ENCODE results near the gene P2RX6. TPM values are rescaled to one million over a fixed set of nuclear protein-coding genes. Genes with fewer than 3 reads are reported as not detected.
A peak's percentile ranks its signal among the peaks of the same experiment; 100 is the strongest.

P2RX6 gene
- polyA plus RNA-seq, 1 donor (not counting 4 experiments of a cell fraction or from before 2014, with no cell fraction given), result 0.87 TPM

DNA sequence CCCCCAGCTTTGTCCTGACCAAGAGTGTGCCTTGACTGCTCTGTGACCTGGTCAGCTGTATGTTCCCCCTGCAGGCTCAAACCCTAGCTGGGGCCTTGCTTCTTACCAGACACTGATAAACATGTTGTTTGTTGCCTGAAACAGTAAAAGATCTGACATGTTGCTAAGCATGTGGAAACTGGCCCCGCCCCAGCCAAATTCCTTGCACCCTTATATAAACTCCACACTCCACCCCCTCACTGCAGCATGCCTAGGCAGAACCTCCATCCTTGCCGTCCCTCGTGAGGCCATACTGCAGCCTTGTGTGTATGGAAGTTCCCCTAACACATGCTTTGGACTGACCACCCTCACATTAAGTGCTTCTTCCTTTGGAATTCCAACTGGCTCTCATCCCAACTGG lies 58.1 kb downstream of the P2RX6 start:
- no peak for DNase-seq (ENCODE audit: low read depth, low spot score)
- no peaks in the 10 kb centered on the region for H4K20me1 ChIP-seq (ENCODE audit: control insufficient read depth, extremely low read depth, insufficient read depth, low read length)
- peak; percentile 61 for FAIRE-seq
- H3K27ac ChIP-seq (ENCODE audit: control insufficient read depth, insufficient read depth, low read length), result no peak overlapping the region
- H3K27me3 ChIP-seq (ENCODE audit: control insufficient read depth, extremely low read depth, insufficient read depth, low read length), result no peaks in the 10 kb centered on the region
- no peak for TF ChIP-seq EZH2 (IDR thresholded peaks at IDR 0.05; ENCODE audit: low read length)
- TF ChIP-seq, protein P1, sequence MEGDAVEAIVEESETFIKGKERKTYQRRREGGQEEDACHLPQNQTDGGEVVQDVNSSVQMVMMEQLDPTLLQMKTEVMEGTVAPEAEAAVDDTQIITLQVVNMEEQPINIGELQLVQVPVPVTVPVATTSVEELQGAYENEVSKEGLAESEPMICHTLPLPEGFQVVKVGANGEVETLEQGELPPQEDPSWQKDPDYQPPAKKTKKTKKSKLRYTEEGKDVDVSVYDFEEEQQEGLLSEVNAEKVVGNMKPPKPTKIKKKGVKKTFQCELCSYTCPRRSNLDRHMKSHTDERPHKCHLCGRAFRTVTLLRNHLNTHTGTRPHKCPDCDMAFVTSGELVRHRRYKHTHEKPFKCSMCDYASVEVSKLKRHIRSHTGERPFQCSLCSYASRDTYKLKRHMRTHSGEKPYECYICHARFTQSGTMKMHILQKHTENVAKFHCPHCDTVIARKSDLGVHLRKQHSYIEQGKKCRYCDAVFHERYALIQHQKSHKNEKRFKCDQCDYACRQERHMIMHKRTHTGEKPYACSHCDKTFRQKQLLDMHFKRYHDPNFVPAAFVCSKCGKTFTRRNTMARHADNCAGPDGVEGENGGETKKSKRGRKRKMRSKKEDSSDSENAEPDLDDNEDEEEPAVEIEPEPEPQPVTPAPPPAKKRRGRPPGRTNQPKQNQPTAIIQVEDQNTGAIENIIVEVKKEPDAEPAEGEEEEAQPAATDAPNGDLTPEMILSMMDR (optimal IDR thresholded peaks at IDR 0.05 in 1 of 3, IDR thresholded peaks at IDR 0.05 in 1 of 3, conservative IDR thresholded peaks at IDR 0.05 in 1 of 3; ENCODE audit: extremely low read depth in 1 of 3, insufficient read depth in 2 of 3, low read length in 3 of 3), result no peak
- no peak overlapping the region for H3K9ac ChIP-seq (ENCODE audit: control insufficient read depth, extremely low read depth, insufficient read depth, low read length)
- H2AFZ ChIP-seq (ENCODE audit: control insufficient read depth, low read length), result no peak overlapping the region
- H3K4me1 ChIP-seq (ENCODE audit: control insufficient read depth, extremely low read depth, insufficient read depth, low read length), result peaks cover 21% of the 10 kb centered on the region
- H3K4me2 ChIP-seq (ENCODE audit: control insufficient read depth, extremely low read depth, insufficient read depth, low read depth, low read length), result no peak overlapping the region
- no peaks in the 10 kb centered on the region for H3K9me3 ChIP-seq (ENCODE audit: control insufficient read depth, low read depth, low read length)
- no peaks in the 10 kb centered on the region for H3K9me1 ChIP-seq (ENCODE audit: control insufficient read depth, extremely low read depth, insufficient read depth, low read length)
- dilution Hi-C loops (cut with MboI; ENCODE audit: extremely low pct_ligation_motif_present, low sequenced_read_pairs), result no loop called here
- no peaks in the 10 kb centered on the region for H3K79me2 ChIP-seq (ENCODE audit: control insufficient read depth, insufficient read depth, low read length)
- no peak overlapping the region for H3K4me3 ChIP-seq (ENCODE audit: control insufficient read depth in 2 of 3, extremely low read depth in 1 of 3, insufficient read depth in 2 of 3, low read depth in 1 of 3, low read length in 3 of 3)
- H3K36me3 ChIP-seq (ENCODE audit: control insufficient read depth in 2 of 2, extremely low read depth in 1 of 2, insufficient read depth in 2 of 2, low read length in 2 of 2), result no peaks in the 10 kb centered on the region

- Histone ChIP-seq H3K4me3 (ENCODE audit: control insufficient read depth in 2 of 3, extremely low read depth in 1 of 3, insufficient read depth in 2 of 3, low read depth in 1 of 3, low read length in 3 of 3) (no peak overlapping the region), H3K4me2 (ENCODE audit: control insufficient read depth, extremely low read depth, insufficient read depth, low read depth, low read length) (no peak overlapping the region), H3K9ac (ENCODE audit: control insufficient read depth, extremely low read depth, insufficient read depth, low read length) (no peak overlapping the region), H3K27ac (ENCODE audit: control insufficient read depth, insufficient read depth, low read length) (no peak overlapping the region), H3K36me3 (ENCODE audit: control insufficient read depth in 2 of 2, extremely low read depth in 1 of 2, insufficient read depth in 2 of 2, low read length in 2 of 2) (no peaks in the 10 kb centered on the region), H3K4me1 (ENCODE audit: control insufficient read depth, extremely low read depth, insufficient read depth, low read length) (peaks cover 21% of the 10 kb centered on the region), H3K9me1 (ENCODE audit: control insufficient read depth, extremely low read depth, insufficient read depth, low read length) (no peaks in the 10 kb centered on the region), H3K79me2 (ENCODE audit: control insufficient read depth, insufficient read depth, low read length) (no peaks in the 10 kb centered on the region), H3K27me3 (ENCODE audit: control insufficient read depth, extremely low read depth, insufficient read depth, low read length) (no peaks in the 10 kb centered on the region), H4K20me1 (ENCODE audit: control insufficient read depth, extremely low read depth, insufficient read depth, low read length) (no peaks in the 10 kb centered on the region), H3K9me3 (ENCODE audit: control insufficient read depth, low read depth, low read length) (no peaks in the 10 kb centered on the region), H2AFZ (ENCODE audit: control insufficient read depth, low read length) (no peak overlapping the region)
- FAIRE-seq (no peak), DNase-seq (ENCODE audit: low read depth, low spot score) (no peak)
- dilution Hi-C loops (cut with MboI; ENCODE audit: extremely low pct_ligation_motif_present, low sequenced_read_pairs), result no loop called here
- TF ChIP-seq, protein P1 (optimal IDR thresholded peaks at IDR 0.05 in 1 of 3, IDR thresholded peaks at IDR 0.05 in 1 of 3, conservative IDR thresholded peaks at IDR 0.05 in 1 of 3; ENCODE audit: extremely low read depth in 1 of 3, insufficient read depth in 2 of 3, low read length in 3 of 3), result no peak
- TF ChIP-seq EZH2 (IDR thresholded peaks at IDR 0.05; ENCODE audit: low read length), result no peak
Observed at GRCh38 chr22:21073482-21073881, 58.5 kb downstream of the P2RX6 start.
